Measurements from ENCODE around the gene KLK10.
"Not testable (repeated sequence)": the region's sequence is repeated elsewhere in the genome, so short reads cannot be mapped to it uniquely, and the experiment has no call there.

- not testable (repeated sequence) for TF ChIP-seq CTCF (conservative IDR thresholded peaks at IDR 0.05; ENCODE audit: low read depth, low read length); EZH2 (IDR thresholded peaks at IDR 0.05; ENCODE audit: borderline replicate concordance, low read depth, low read length, poor library complexity, severe bottlenecking)
These were observed 35.1 kb downstream of the KLK10 start for GRCh38 chr19:50984416-50984815.
